IMR-90 (cell line): ENCODE results near the gene MRPL43. TPM values are rescaled to one million over a fixed set of nuclear protein-coding genes. Genes with fewer than 3 reads are reported as not detected.
A peak's percentile ranks its signal among the peaks of the same experiment; 100 is the strongest.

Experiments
- ATAC-seq: fragments of 200-7000 bp; cut with Tn5 transposase; 2 replicates; pipeline ENCODE4 v1.9.1; 2020; ENCODE audit warnings: low read depth, mild to moderate bottlenecking, moderate library complexity
- BruUV-seq: library from RNA; stranded (reverse); fragments of 400-500 nt; replicated peaks from 2 replicates; lab custom pipeline; 2021; lab: Mats Ljungman, UMichigan
- CTCF ChIA-PET: fragments of 300-600 bp; formaldehyde crosslinking; extraction: SDS; loops from one replicate; lab custom pipeline; 2021; ENCODE audit warnings: antibody characterized with exemption; lab: Yijun Ruan, JAX
- POLR2A ChIA-PET: fragments of 300-600 bp; sonication (Branson Sonifier 250); formaldehyde crosslinking; loops from one replicate; lab custom pipeline; 2022; ENCODE audit warnings: antibody characterized with exemption; ENCODE audit not compliant: unreplicated experiment; lab: Charles Lee
- DNase-seq: peaks from one replicate; pipeline ENCODE4 v3.0.0; 2013
- H2AFZ ChIP-seq: replicated peaks from 2 replicates; pipeline ENCODE3; 2013; ENCODE audit warnings: low read length, mild to moderate bottlenecking; ENCODE audit not compliant: poor library complexity
- H2AK5ac ChIP-seq: 2 replicates; pipeline ENCODE4 v1.6.1; 2013; ENCODE audit warnings: low read depth, low read length, inconsistent platforms
- H2AK9ac ChIP-seq: replicated peaks from 2 replicates; pipeline ENCODE3; 2013; ENCODE audit warnings: mild to moderate bottlenecking, low read depth, low read length, moderate library complexity; ENCODE audit not compliant: poor library complexity
- H2BK120ac ChIP-seq: 2 replicates; pipeline ENCODE4 v1.6.1; 2013; ENCODE audit warnings: low read depth, low read length, inconsistent platforms
- H2BK15ac ChIP-seq: 3 replicates; pipeline ENCODE4 v1.6.1; 2013; ENCODE audit warnings: low read depth, low read length, inconsistent platforms
- H2BK20ac ChIP-seq: 2 replicates; pipeline ENCODE4 v1.6.1; 2013; ENCODE audit warnings: low read depth, mild to moderate bottlenecking, inconsistent platforms, low read length, moderate library complexity
- H2BK5ac ChIP-seq: 2 replicates; pipeline ENCODE4 v1.6.1; 2013; ENCODE audit warnings: mild to moderate bottlenecking, low read depth, low read length, inconsistent platforms; ENCODE audit not compliant: poor library complexity, severe bottlenecking
- H3K14ac ChIP-seq: replicated peaks from 2 replicates; pipeline ENCODE4 v1.6.1; 2013; ENCODE audit warnings: low read depth, low read length, inconsistent platforms
- H3K18ac ChIP-seq: 2 replicates; pipeline ENCODE4 v1.6.1; 2013; ENCODE audit warnings: low read depth, low read length, control low read depth
- H3K23ac ChIP-seq: 2 replicates; pipeline ENCODE4 v1.6.1; 2013; ENCODE audit warnings: low read depth, low read length, inconsistent platforms
- H3K27ac ChIP-seq: 2 replicates; pipeline ENCODE4 v1.5.1; 2013; ENCODE audit warnings: mild to moderate bottlenecking, control low read depth, low read length; ENCODE audit not compliant: insufficient read depth
- H3K27me3 ChIP-seq: 2 replicates; pipeline ENCODE4 v1.6.1; 2013; ENCODE audit warnings: low read length; ENCODE audit not compliant: control insufficient read depth, insufficient read depth
- H3K36me3 ChIP-seq: 2 replicates; pipeline ENCODE4 v1.6.1; 2013; ENCODE audit warnings: low read length, mixed read lengths; ENCODE audit not compliant: control insufficient read depth, insufficient read depth
- H3K4ac ChIP-seq: 2 replicates; pipeline ENCODE4 v1.6.1; 2013; ENCODE audit warnings: low read depth, low read length, inconsistent platforms
- H3K4me1 ChIP-seq: 2 replicates; pipeline ENCODE4 v1.6.1; 2013; ENCODE audit warnings: low read length, mixed read lengths; ENCODE audit not compliant: control insufficient read depth, insufficient read depth
- H3K4me2 ChIP-seq: 2 replicates; pipeline ENCODE4 v1.6.1; 2013; ENCODE audit warnings: low read depth, mild to moderate bottlenecking, control low read depth, low read length, moderate library complexity
- H3K4me3 ChIP-seq: 2 replicates; pipeline ENCODE4 v1.5.1; 2013; ENCODE audit warnings: low read depth, mild to moderate bottlenecking, control low read depth, low read length, moderate library complexity; ENCODE audit not compliant: insufficient read depth
- H3K56ac ChIP-seq: 2 replicates; pipeline ENCODE4 v1.6.1; 2013; ENCODE audit warnings: low read length, inconsistent platforms; ENCODE audit not compliant: insufficient read depth; ENCODE audit errors: extremely low read depth
- H3K79me1 ChIP-seq, 2 experiments: 2 replicates each; pipeline ENCODE4 v1.6.1; 2013; ENCODE audit warnings: low read length in 2 of 2, inconsistent platforms in 1 of 2, low read depth in 1 of 2
- H3K9ac ChIP-seq: 2 replicates; pipeline ENCODE4 v1.6.1; 2013; ENCODE audit warnings: low read depth, low read length, control low read depth
- H3K9me1 ChIP-seq: 2 replicates; pipeline ENCODE4 v1.6.1; 2013; ENCODE audit warnings: low read length, inconsistent platforms; ENCODE audit not compliant: insufficient read depth
- H3K9me3 ChIP-seq: 2 replicates; pipeline ENCODE4 v1.6.1; 2013; ENCODE audit warnings: low read length; ENCODE audit not compliant: control insufficient read depth, insufficient read depth
- H4K20me1 ChIP-seq: 2 replicates; pipeline ENCODE4 v1.6.1; 2013; ENCODE audit warnings: low read length, inconsistent platforms; ENCODE audit not compliant: insufficient read depth
- H4K5ac ChIP-seq: 2 replicates; pipeline ENCODE4 v1.6.1; 2013; ENCODE audit warnings: mild to moderate bottlenecking, low read depth, low read length, control low read depth
- H4K8ac ChIP-seq, 2 experiments: 2 replicates each; pipeline ENCODE4 v1.6.1; 2013; ENCODE audit warnings: low read depth in 2 of 2, low read length in 2 of 2, control low read depth in 1 of 2, inconsistent platforms in 1 of 2
- H4K91ac ChIP-seq: 2 replicates; pipeline ENCODE4 v1.6.1; 2013; ENCODE audit warnings: low read depth, low read length, inconsistent platforms; ENCODE audit not compliant: insufficient read depth
- RCOR1 ChIP-seq: IDR thresholded peaks from 2 replicates; pipeline ENCODE4 v1.6.1; 2012; ENCODE audit warnings: mild to moderate bottlenecking, low read length, improper control_type of control experiment; ENCODE audit not compliant: insufficient replicate concordance
- WGBS, 2 experiments: methylation state at CpG; one replicate each; pipeline versions ENCODE4 v1.1.5 to v1.1.7; 2013; ENCODE audit warnings: missing lambda C conversion rate in 2 of 2; ENCODE audit not compliant: insufficient read length in 1 of 2; ENCODE audit errors: extremely low coverage in 2 of 2; 5-methylcytosine and 5-hydroxymethylcytosine counted together
- dilution Hi-C: fragments of 300-500 bp; cut with HindIII; formaldehyde crosslinking; loops from one replicate; pipeline ENCODE4 v1.14.3; 2018; ENCODE audit warnings: low sequenced_read_pairs; ENCODE audit not compliant: unreplicated experiment
- in situ Hi-C: fragments of 300-500 bp; cut with MboI; formaldehyde crosslinking; loops from 3 replicates; pipeline ENCODE4 v1.14.3; 2019; ENCODE audit warnings: low sequenced_read_pairs, inconsistent platforms, mixed read lengths
- intact Hi-C: fragments of 100-400 bp; cut with micrococcal nuclease; formaldehyde crosslinking; loops from 2 replicates; pipeline ENCODE4 v1.10.0; 2022
- polyA plus RNA-seq, 3 experiments: library from polyadenylated mRNA; depleted of rRNA; stranded (reverse); fragments of >200 nt; gene quantifications; 2 replicates each; pipeline ENCODE4 v1.2.3, GENCODE V29; 2012; ENCODE audit warnings: low replicate concordance in 1 of 3
- total RNA-seq: library from RNA; depleted of rRNA; stranded (reverse); fragments of >200 nt; gene quantifications from 2 replicates; pipeline ENCODE4 v1.2.3, GENCODE V29; 2012
- TF ChIP-seq, protein P1 (sequence below): fragments of 150-350 bp; IDR thresholded peaks from 2 replicates; pipeline ENCODE4 v1.6.1; 2016; ENCODE audit warnings: low read depth, mild to moderate bottlenecking, low read length, moderate library complexity, borderline replicate concordance
- TF ChIP-seq, protein P2 (sequence below): fragments of 150-350 bp; IDR thresholded peaks from 2 replicates; pipeline ENCODE4 v1.6.1; 2017; ENCODE audit warnings: mild to moderate bottlenecking, antibody characterized with exemption, low read length, low read depth

Gene MRPL43
- total and polyA plus RNA-seq, 2 of the 4 experiments (the other 2 are of a cell fraction) = 61.3 to 142 TPM

GRCh38 chr10:100996678-100997359, 9.5 kb upstream of the MRPL43 start:
- Histone ChIP-seq H2BK20ac (no peak overlapping the region), H3K9ac (peak overlapping the region; percentile 63), H4K8ac (peak overlapping the region; percentile 79 to 80; a peak in 2 of 4 replicates), H2AK9ac (peak overlapping the region; percentile 100), H2AK5ac (peak overlapping the region; percentile 68), H3K23ac (peak overlapping the region; percentile 44; the same call in 1 of the 2 replicates), H3K4ac (peak overlapping the region; percentile 77), H4K91ac (0 out of 2 replicates have a peak overlapping the region, but pooled peaks have one; percentile 53), H3K9me1 (peaks cover 4% of the 10 kb centered on the region; the same call in 1 of the 2 replicates), H3K4me3 (peak overlapping the region; percentile 52), H2BK15ac (no peak overlapping the region), H3K18ac (no peak overlapping the region; the same call in 1 of the 2 replicates), H3K27ac (peak overlapping the region; percentile 95), H3K4me2 (peak overlapping the region; percentile 86), H4K5ac (peak overlapping the region; percentile 35; the same call in 1 of the 2 replicates), H3K4me1 (peaks cover 18% of the 10 kb centered on the region), H3K9me3 (no peaks in the 10 kb centered on the region), H3K79me1 (peaks cover 4 to 27% of the 10 kb centered on the region in 2 experiments; a peak in 3 of 4 replicates), H2BK120ac (peak overlapping the region; percentile 99), H3K36me3 (peaks cover 4% of the 10 kb centered on the region), H3K56ac (no peak overlapping the region), H2AFZ (peak overlapping the region; percentile 92), H2BK5ac (no peak overlapping the region), H4K20me1 (peaks cover 16% of the 10 kb centered on the region), H3K27me3 (no peaks in the 10 kb centered on the region), H3K14ac (0 out of 2 replicates have a peak overlapping the region, but pooled peaks have one; percentile 30)
- BruUV-seq = no TSS peak
- POLR2A ChIA-PET = no interaction called here
- TF ChIP-seq, protein P1, sequence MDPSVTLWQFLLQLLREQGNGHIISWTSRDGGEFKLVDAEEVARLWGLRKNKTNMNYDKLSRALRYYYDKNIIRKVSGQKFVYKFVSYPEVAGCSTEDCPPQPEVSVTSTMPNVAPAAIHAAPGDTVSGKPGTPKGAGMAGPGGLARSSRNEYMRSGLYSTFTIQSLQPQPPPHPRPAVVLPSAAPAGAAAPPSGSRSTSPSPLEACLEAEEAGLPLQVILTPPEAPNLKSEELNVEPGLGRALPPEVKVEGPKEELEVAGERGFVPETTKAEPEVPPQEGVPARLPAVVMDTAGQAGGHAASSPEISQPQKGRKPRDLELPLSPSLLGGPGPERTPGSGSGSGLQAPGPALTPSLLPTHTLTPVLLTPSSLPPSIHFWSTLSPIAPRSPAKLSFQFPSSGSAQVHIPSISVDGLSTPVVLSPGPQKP = no peak
- TF ChIP-seq, protein P2, sequence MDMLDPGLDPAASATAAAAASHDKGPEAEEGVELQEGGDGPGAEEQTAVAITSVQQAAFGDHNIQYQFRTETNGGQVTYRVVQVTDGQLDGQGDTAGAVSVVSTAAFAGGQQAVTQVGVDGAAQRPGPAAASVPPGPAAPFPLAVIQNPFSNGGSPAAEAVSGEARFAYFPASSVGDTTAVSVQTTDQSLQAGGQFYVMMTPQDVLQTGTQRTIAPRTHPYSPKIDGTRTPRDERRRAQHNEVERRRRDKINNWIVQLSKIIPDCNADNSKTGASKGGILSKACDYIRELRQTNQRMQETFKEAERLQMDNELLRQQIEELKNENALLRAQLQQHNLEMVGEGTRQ = 0 out of 2 replicates have a peak, but pooled peaks have one; percentile 36
- no peak for TF ChIP-seq RCOR1
- dilution Hi-C loops = no loop called here
- CTCF ChIA-PET = interaction anchor here (4.4 kb wide), 1 partner anchor 20 kb away, joined by 48 read pairs; no protein-coding TSS in a partner anchor
- ATAC-seq (no peak), DNase-seq (no peak)
- 6% methylated on average over 20 of the region's 46 CpGs; no CpG with 5 or more reads in 1 of the 2 experiments for WGBS, 2 experiments
- in situ Hi-C loops = no loop called here
- intact Hi-C loops = no loop called here
